B cell (primary cell): ENCODE data around the gene STT3A. TPM values are rescaled to one million over a fixed set of nuclear protein-coding genes. Genes with fewer than 3 reads are reported as not detected.

Source experiments
- ATAC-seq: fragments of 200-7000 bp; cut with Tn5 transposase; one replicate; pipeline ENCODE4 v1.10.0; 2021; ENCODE audit warnings: low read depth, mild to moderate bottlenecking, moderate number of reproducible peaks, moderate library complexity
- CTCF ChIA-PET: fragments of 350-600 bp; sonication (Branson Sonifier 250); formaldehyde crosslinking; loops from one replicate; lab custom pipeline; 2021; ENCODE audit warnings: antibody characterized with exemption, inconsistent platforms; lab: Charles Lee
- POLR2A ChIA-PET: fragments of 350-600 bp; sonication (Branson Sonifier 250); formaldehyde crosslinking; loops from one replicate; lab custom pipeline; 2021; ENCODE audit warnings: antibody characterized with exemption; lab: Charles Lee
- DNase-seq: peaks from one replicate; pipeline ENCODE4 v3.0.0; 2013
- H2AFZ ChIP-seq: 2 replicates; pipeline ENCODE4 v1.6.1; 2012; ENCODE audit warnings: mild to moderate bottlenecking, low read depth, low read length; ENCODE audit not compliant: insufficient read depth, poor library complexity, severe bottlenecking
- H3K27ac ChIP-seq, 2 donors: 1 replicate in 1 of 2; 2 replicates in 1 of 2; pipeline ENCODE4 v1.5.1; 2012 to 2013; ENCODE audit warnings: low read length in 2 of 2, mild to moderate bottlenecking in 2 of 2, moderate library complexity in 1 of 2
- H3K27me3 ChIP-seq, 4 experiments: fragments of 200-600 bp in 1 of 4; sonication (generic) in 1 of 4; replicated peaks in 1 of 4; 1 replicate in 2 of 4; 2 replicates in 2 of 4; pipeline versions ENCODE4 v1.6.1 to v1.7.0; 2013 to 2016; ENCODE audit warnings: low read length in 3 of 4, mild to moderate bottlenecking in 2 of 4, mixed read lengths in 1 of 4, moderate library complexity in 1 of 4; ENCODE audit not compliant: insufficient read depth in 4 of 4, control insufficient read depth in 3 of 4; ENCODE audit errors: control extremely low read depth in 1 of 4
- H3K36me3 ChIP-seq, 2 experiments: replicated peaks in 1 of 2; 1 replicate in 1 of 2; 2 replicates in 1 of 2; pipeline versions ENCODE4 v1.6.1 to v1.7.1; 2013; ENCODE audit warnings: low read length in 1 of 2; ENCODE audit not compliant: insufficient read depth in 2 of 2, control insufficient read depth in 1 of 2; ENCODE audit errors: control extremely low read depth in 1 of 2, extremely low read depth in 1 of 2
- H3K4me1 ChIP-seq, 2 donors: fragments of 200-600 bp in 1 of 2; sonication (generic) in 1 of 2; 1 replicate in 1 of 2; 2 replicates in 1 of 2; pipeline versions ENCODE4 v1.5.1 to v1.6.1; 2013 to 2017; ENCODE audit warnings: low read length in 2 of 2; ENCODE audit not compliant: control insufficient read depth in 2 of 2, insufficient read depth in 2 of 2
- H3K4me2 ChIP-seq: replicated peaks from 2 replicates; pipeline ENCODE3; 2012; ENCODE audit warnings: mild to moderate bottlenecking, low read depth, low read length; ENCODE audit not compliant: poor library complexity, severe bottlenecking
- H3K4me3 ChIP-seq, 5 experiments: fragments of 200-600 bp in 1 of 5; sonication (generic) in 1 of 5; 1 replicate in 3 of 5; 2 replicates in 2 of 5; pipeline versions ENCODE4 v1.5.1 to v1.7.0; 2011 to 2016; ENCODE audit warnings: low read length in 4 of 5, mild to moderate bottlenecking in 4 of 5, low read depth in 2 of 5, control low read depth in 1 of 5, moderate library complexity in 1 of 5; ENCODE audit not compliant: insufficient read depth in 1 of 5; ENCODE audit errors: control extremely low read depth in 1 of 5, extremely low read depth in 1 of 5
- H3K79me2 ChIP-seq: fragments of 200-600 bp; sonication (generic); one replicate; pipeline ENCODE4 v1.6.0; 2016; ENCODE audit warnings: low read length; ENCODE audit not compliant: control insufficient read depth, insufficient read depth
- H3K9ac ChIP-seq: fragments of 200-600 bp; sonication (generic); 2 replicates; pipeline ENCODE4 v1.6.1; 2017; ENCODE audit warnings: mild to moderate bottlenecking, low read length, moderate library complexity
- H3K9me3 ChIP-seq, 3 donors: one replicate each; pipeline versions ENCODE4 v1.6.1 to v1.7.1; 2013; ENCODE audit warnings: low read length in 2 of 3; ENCODE audit not compliant: control insufficient read depth in 2 of 3, insufficient read depth in 1 of 3; ENCODE audit errors: control extremely low read depth in 1 of 3
- H4K20me1 ChIP-seq: 2 replicates; pipeline ENCODE4 v1.6.0; 2012; ENCODE audit warnings: mild to moderate bottlenecking, low read length; ENCODE audit not compliant: insufficient read depth, control insufficient read depth, poor library complexity, severe bottlenecking
- H3K27ac Mint-ChIP-seq: one replicate; pipeline ENCODE4 v1.8.0; 2021; ENCODE audit warnings: mixed read lengths
- H3K27me3 Mint-ChIP-seq: one replicate; pipeline ENCODE4 v1.8.0; 2021; ENCODE audit warnings: mixed read lengths
- H3K4me1 Mint-ChIP-seq: one replicate; pipeline ENCODE4 v1.8.0; 2021; ENCODE audit warnings: mixed read lengths
- H3K4me3 Mint-ChIP-seq: one replicate; pipeline ENCODE4 v1.8.0; 2021; ENCODE audit warnings: mixed read lengths
- H3K9me3 Mint-ChIP-seq: one replicate; pipeline ENCODE4 v1.8.0; 2022; ENCODE audit warnings: mixed read lengths; ENCODE audit not compliant: insufficient read depth
- CTCF ChIP-seq: fragments of 200-600 bp; IDR thresholded peaks from one replicate; pipeline ENCODE4 v1.8.0; 2022; ENCODE audit warnings: antibody characterized with exemption, mild to moderate bottlenecking
- EZH2 ChIP-seq: IDR thresholded peaks from 2 replicates; pipeline ENCODE4 v1.6.1; 2012; ENCODE audit warnings: borderline replicate concordance, low read depth, mild to moderate bottlenecking, moderate library complexity, low read length; ENCODE audit not compliant: insufficient read depth, poor library complexity, severe bottlenecking
- WGBS: methylation state at CpG from one replicate; pipeline ENCODE4 v1.1.5; 2013; ENCODE audit warnings: missing lambda C conversion rate; ENCODE audit not compliant: insufficient coverage; 5-methylcytosine and 5-hydroxymethylcytosine counted together
- intact Hi-C: fragments of 100-400 bp; cut with micrococcal nuclease; formaldehyde crosslinking; loops from one replicate; pipeline ENCODE4 v1.10.0; 2022
- polyA plus RNA-seq: library from polyadenylated mRNA; depleted of rRNA; stranded (reverse); fragments of >200 nt; gene quantifications from 2 replicates; pipeline ENCODE4 v1.2.3, GENCODE V29; 2012
- total RNA-seq, 2 donors: library from RNA; stranded (reverse); fragments of 120-200 nt in 1 of 2; gene quantifications; 1 replicate in 1 of 2; 2 replicates in 1 of 2; pipeline versions ENCODE4 v1.2.3 to v1.2.4, GENCODE V29; 2013 to 2022

Gene STT3A
- total and polyA plus RNA-seq, 2 donors (not counting 1 experiment from before 2014, with no cell fraction given): 29.7 to 78.4 TPM

DNA sequence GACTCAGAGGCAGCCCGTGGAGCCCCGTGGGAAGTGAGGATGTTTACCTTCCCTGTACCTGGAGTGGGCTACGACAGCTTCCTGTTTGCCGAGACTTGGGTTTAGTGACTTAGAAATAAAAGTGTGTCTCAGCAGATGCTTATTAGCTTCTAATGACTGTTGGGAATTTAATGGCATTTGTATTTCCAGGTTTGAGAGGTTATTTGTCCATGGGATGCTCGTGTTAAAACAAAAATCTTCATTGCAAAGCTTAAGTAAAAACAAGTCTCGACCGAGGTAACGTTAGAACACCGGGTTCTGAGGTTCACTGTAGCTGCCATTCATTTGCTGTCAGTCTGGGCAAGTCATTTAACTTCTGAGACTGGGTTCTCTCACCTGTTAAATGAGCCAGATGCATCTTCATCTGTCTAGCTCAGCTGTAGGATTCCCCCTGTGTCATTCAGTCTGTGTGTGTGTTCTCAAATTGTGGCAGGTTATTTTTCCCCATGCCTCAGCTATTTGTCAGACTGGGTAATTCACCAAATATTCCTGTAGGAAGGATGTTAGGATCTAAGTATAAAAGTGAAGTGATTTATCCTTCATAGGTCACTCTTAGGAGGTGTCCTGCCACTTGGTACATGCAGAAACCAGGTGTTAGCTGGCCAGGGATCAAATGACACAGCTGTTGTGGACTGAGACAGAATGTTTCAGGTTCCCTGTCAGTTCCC is 22.6 kb upstream of the STT3A start:
- Mint-ChIP-seq H3K27ac (peak overlapping the region; percentile 90), H3K4me3 (peak overlapping the region; percentile 96), H3K4me1 (peaks cover 18% of the 10 kb centered on the region), H3K27me3 (no peaks in the 10 kb centered on the region), H3K9me3 (no peaks in the 10 kb centered on the region)
- ChIA-PET CTCF (interaction anchor here (0.8 to 2.5 kb wide), 9 partner anchors 13 to 333 kb away, joined by 3 to 10 read pairs (median 4); partner anchors contain the start of genes HYLS1, PUS3 and STT3A), POLR2A (interaction anchor here (0.6 to 2.6 kb wide), 2 partner anchors 22 to 317 kb away, joined by 3 to 14 read pairs; partner anchors contain the start of genes HYLS1 and STT3A)
- H3K79me2 ChIP-seq: peaks cover 18% of the 10 kb centered on the region
- intact Hi-C loops: loop anchor here (1.0 to 10.0 kb wide), 6 partner anchors 22 to 618 kb away; partner anchors contain the start of genes CCDC15, CHEK1, HYLS1 and STT3A
- no peak for TF ChIP-seq CTCF
- no peak for TF ChIP-seq EZH2
- peaks cover 3 to 16% of the 10 kb centered on the region in 2 experiments for H3K36me3 ChIP-seq
- no peaks in the 10 kb centered on the region for H3K27me3 ChIP-seq
- H3K9ac ChIP-seq: peak overlapping the region; percentile 97
- H4K20me1 ChIP-seq: no peaks in the 10 kb centered on the region
- no peak for ATAC-seq
- peak overlapping the region; percentile 93 for H2AFZ ChIP-seq
- DNase-seq: peak; percentile 14
- H3K4me3 ChIP-seq: peak overlapping the region; percentile 68 to 91 (median 80)
- H3K4me2 ChIP-seq: peak overlapping the region; percentile 96
- peak overlapping the region; percentile 49 to 86 for H3K27ac ChIP-seq
- WGBS: 2% methylated on average over 9 of the region's 9 CpGs
- peaks cover 11 to 16% of the 10 kb centered on the region in 2 donors for H3K4me1 ChIP-seq
- peaks cover 0 to 5% (median 0%) of the 10 kb centered on the region in 3 donors for H3K9me3 ChIP-seq

- Histone ChIP-seq H4K20me1 (no peaks in the 10 kb centered on the region), H2AFZ (no peak overlapping the region), H3K79me2 (peaks cover 18% of the 10 kb centered on the region), H3K36me3 (peaks cover 7 to 24% of the 10 kb centered on the region in 2 experiments), H3K27me3 (no peaks in the 10 kb centered on the region), H3K4me1 (peaks cover 11 to 16% of the 10 kb centered on the region in 2 donors), H3K4me3 (no peak overlapping the region), H3K27ac (no peak overlapping the region), H3K9me3 (peaks cover 0 to 5% (median 0%) of the 10 kb centered on the region in 3 donors), H3K4me2 (no peak overlapping the region), H3K9ac (no peak overlapping the region)
- no peak for TF ChIP-seq CTCF
- TF ChIP-seq EZH2: no peak
- WGBS: 100% methylated on average over 1 of the region's 2 CpGs
- intact Hi-C loops: no loop called here
- H3K27ac Mint-ChIP-seq: peak overlapping the region; percentile 5
- ChIA-PET POLR2A (interaction anchor here (2.6 kb wide), 1 partner anchor 21 kb away, joined by 14 read pairs; the partner anchor contains the start of gene STT3A), CTCF (interaction anchor here (0.8 kb wide), 2 partner anchors 16 to 55 kb away, joined by 3 to 4 read pairs; no protein-coding TSS in a partner anchor)
- H3K9me3 Mint-ChIP-seq: no peaks in the 10 kb centered on the region
- H3K4me3 Mint-ChIP-seq: peak overlapping the region; percentile 70
- no peak for DNase-seq
- no peak for ATAC-seq
- H3K4me1 Mint-ChIP-seq: peaks cover 18% of the 10 kb centered on the region
- H3K27me3 Mint-ChIP-seq: no peaks in the 10 kb centered on the region
Observed at GRCh38 chr11:125570952-125571351, 21.7 kb upstream of the STT3A start.
